Thoracic aorta (tissue), 2 donors: ENCODE measurements around the gene RHOG. TPM values are rescaled to one million over a fixed set of nuclear protein-coding genes. Genes with fewer than 3 reads are reported as not detected.

Source experiments
- ATAC-seq: fragments of 150-250 bp; one replicate; pipeline ENCODE4 v1.8.0; 2017; ENCODE audit warnings: low read depth; ENCODE audit not compliant: insufficient number of reproducible peaks, low FRiP score
- DNase-seq: peaks from one replicate; pipeline ENCODE4 v3.0.0-alpha.2; 2020; ENCODE audit warnings: low spot score
- H3K27ac ChIP-seq, 2 donors: fragments of 200-600 bp; sonication (generic); 1 replicate in 1 of 2; 2 replicates in 1 of 2; pipeline ENCODE4 v1.5.1; 2016; ENCODE audit warnings: mild to moderate bottlenecking in 2 of 2, moderate library complexity in 2 of 2
- H3K27me3 ChIP-seq: fragments of 200-600 bp; sonication (generic); replicated peaks from 2 replicates; pipeline ENCODE4 v1.6.0; 2016; ENCODE audit warnings: mild to moderate bottlenecking; ENCODE audit not compliant: insufficient read depth
- H3K36me3 ChIP-seq: fragments of 200-600 bp; sonication (generic); one replicate; pipeline ENCODE4 v1.5.1; 2016
- H3K4me1 ChIP-seq, 2 donors: fragments of 200-600 bp; sonication (generic); 1 replicate in 1 of 2; 2 replicates in 1 of 2; pipeline versions ENCODE4 v1.5.1 to v1.6.0; 2016; ENCODE audit warnings: low read depth in 2 of 2, mild to moderate bottlenecking in 1 of 2; ENCODE audit not compliant: control insufficient read depth in 1 of 2
- H3K4me3 ChIP-seq: fragments of 200-600 bp; sonication (generic); 2 replicates; pipeline ENCODE4 v1.5.1; 2016; ENCODE audit warnings: mild to moderate bottlenecking
- H3K9me3 ChIP-seq: fragments of 200-600 bp; sonication (generic); 2 replicates; pipeline ENCODE4 v1.5.1; 2016
- CTCF ChIP-seq: fragments of 200-600 bp; sonication (generic); IDR thresholded peaks from one replicate; pipeline ENCODE4 v1.5.1; 2019; ENCODE audit warnings: antibody characterized with exemption
- total RNA-seq, 2 donors: library from RNA; depleted of rRNA; stranded (reverse); fragments of >200 nt; gene quantifications; one replicate each; pipeline versions ENCODE4 v1.1.0 to v1.2.3, GENCODE V29; 2016

Gene RHOG
- total RNA-seq, 2 donors from 2014 or later, result 49.4 to 69.7 TPM

GRCh38 chr11:3823762-3824506 is 16.8 kb downstream of the RHOG start:
- H3K27me3 ChIP-seq, result no peaks in the 10 kb centered on the region

GRCh38 chr11:3823303-3823702 is 17.5 kb downstream of the RHOG start:
- Histone ChIP-seq H3K9me3 (no peaks in the 10 kb centered on the region), H3K27ac (no peak overlapping the region), H3K4me1 (no peaks in the 10 kb centered on the region), H3K27me3 (no peaks in the 10 kb centered on the region), H3K36me3 (peaks cover 20% of the 10 kb centered on the region), H3K4me3 (no peak overlapping the region)
- ATAC-seq, result no peak
- no peak for DNase-seq
- TF ChIP-seq CTCF, result no peak

More at GRCh38 chr11:3823762-3824506, 16.8 kb downstream of the RHOG start:
- ATAC-seq, result no peak
- Histone ChIP-seq H3K36me3 (peaks cover 20% of the 10 kb centered on the region), H3K4me3 (no peak overlapping the region), H3K27ac (no peak overlapping the region), H3K9me3 (no peaks in the 10 kb centered on the region), H3K4me1 (no peaks in the 10 kb centered on the region)
- TF ChIP-seq CTCF, result no peak
- no peak for DNase-seq

- Histone ChIP-seq H3K4me3 (no peak overlapping the region), H3K27me3 (no peaks in the 10 kb centered on the region), H3K27ac (no peak overlapping the region), H3K9me3 (no peaks in the 10 kb centered on the region), H3K4me1 (no peaks in the 10 kb centered on the region), H3K36me3 (peaks cover 11% of the 10 kb centered on the region)
- DNase-seq (no peak), ATAC-seq (no peak)
- TF ChIP-seq CTCF, result no peak
These were observed 18.4 kb downstream of the RHOG start for GRCh38 chr11:3822312-3822711.

GRCh38 chr11:3820971-3821370 is 19.8 kb downstream of the RHOG start:
- H3K4me3 ChIP-seq, result no peak overlapping the region
- H3K27ac ChIP-seq, result no peak overlapping the region
- no peak for DNase-seq

More at GRCh38 chr11:3820971-3821370, 19.8 kb downstream of the RHOG start:
- no peak for TF ChIP-seq CTCF
- Histone ChIP-seq H3K36me3 (no peaks in the 10 kb centered on the region), H3K9me3 (no peaks in the 10 kb centered on the region), H3K27me3 (no peaks in the 10 kb centered on the region), H3K4me1 (no peaks in the 10 kb centered on the region)
- ATAC-seq, result no peak
